ENCODE results near the gene CACNA1D.
"Not testable (repeated sequence)": the region's sequence is repeated elsewhere in the genome, so short reads cannot be mapped to it uniquely, and the experiment has no call there.

The CACNA1D gene

GRCh38 chr3:53530205-53530604 lies 35.8 kb downstream of the CACNA1D start:
- DNase-seq = no peak

GRCh38 chr3:53531749-53532148 lies 37.3 kb downstream of the CACNA1D start:
- no peak for DNase-seq

- no peak for DNase-seq
Observed at GRCh38 chr3:53533472-53533871, 39.1 kb downstream of the CACNA1D start.

- no peak for DNase-seq
Observed at GRCh38 chr3:53534216-53534615, 39.8 kb downstream of the CACNA1D start.

- no peak for DNase-seq
Observed at GRCh38 chr3:53534676-53535400, 40.4 kb downstream of the CACNA1D start.

GRCh38 chr3:53536282-53536681 lies 41.9 kb downstream of the CACNA1D start:
- no peak for DNase-seq

- DNase-seq = no peak
Observed at GRCh38 chr3:53544357-53544756, 49.9 kb downstream of the CACNA1D start.

- no peak for DNase-seq
Observed at GRCh38 chr3:53545310-53545995, 51.0 kb downstream of the CACNA1D start.

GRCh38 chr3:53545996-53546359 lies 51.6 kb downstream of the CACNA1D start:
- DNase-seq = no peak

- DNase-seq = no peak
Observed at GRCh38 chr3:53547327-53547726, 52.9 kb downstream of the CACNA1D start.

- no peak for DNase-seq
Observed at GRCh38 chr3:53550005-53550620, 55.7 kb downstream of the CACNA1D start.

GRCh38 chr3:53551324-53551723 lies 56.9 kb downstream of the CACNA1D start:
- no peak for DNase-seq

- DNase-seq = no peak
Observed at GRCh38 chr3:53552730-53553129, 58.3 kb downstream of the CACNA1D start.

- DNase-seq = no peak
Observed at GRCh38 chr3:53553200-53553599, 58.8 kb downstream of the CACNA1D start.

- no peak for DNase-seq
Observed at GRCh38 chr3:53554559-53555067, 60.2 kb downstream of the CACNA1D start.

- no peak for DNase-seq
Observed at GRCh38 chr3:53555068-53555588, 60.7 kb downstream of the CACNA1D start.

GRCh38 chr3:53566461-53567145 lies 72.2 kb downstream of the CACNA1D start:
- DNase-seq = no peak

GRCh38 chr3:53570081-53570480 lies 75.7 kb downstream of the CACNA1D start:
- no peak for DNase-seq

- no peak for DNase-seq
Observed at GRCh38 chr3:53570709-53571108, 76.3 kb downstream of the CACNA1D start.

GRCh38 chr3:53571264-53571663 lies 76.9 kb downstream of the CACNA1D start:
- no peak for DNase-seq

- not testable (repeated sequence) for DNase-seq
Observed at GRCh38 chr3:53572184-53572583, 77.8 kb downstream of the CACNA1D start.

- DNase-seq = no peak
Observed at GRCh38 chr3:53577506-53577905, 83.1 kb downstream of the CACNA1D start.

GRCh38 chr3:53579636-53580035 lies 85.2 kb downstream of the CACNA1D start:
- DNase-seq = no peak
